A673 (cell line): ENCODE measurements around the gene RBM15. TPM values are rescaled to one million over a fixed set of nuclear protein-coding genes. Genes with fewer than 3 reads are reported as not detected.

ENCODE experiments used
- BruUV-seq: library from RNA; stranded (reverse); fragments of 400-500 nt; replicated peaks from 2 replicates; lab custom pipeline; 2021; lab: Mats Ljungman, UMichigan
- CTCF ChIA-PET: fragments of 300-600 bp; sonication (Branson Sonifier 250); formaldehyde crosslinking; loops from one replicate; lab custom pipeline; 2022; ENCODE audit warnings: antibody characterized with exemption; lab: Charles Lee
- POLR2A ChIA-PET: fragments of 300-600 bp; sonication (Branson Sonifier 250); formaldehyde crosslinking; loops from one replicate; lab custom pipeline; 2022; ENCODE audit warnings: antibody characterized with exemption; ENCODE audit not compliant: low non-redundant PET; lab: Charles Lee
- DNase-seq: peaks from one replicate; pipeline ENCODE4 v3.0.0-alpha.2; 2015; ENCODE audit warnings: low spot score
- H3K27ac ChIP-seq: fragments of 200-600 bp; sonication (generic); 2 replicates; pipeline ENCODE4 v1.5.1; 2016; ENCODE audit warnings: mixed run types, low read depth, mild to moderate bottlenecking, mixed read lengths, antibody characterized with exemption, low read length; ENCODE audit not compliant: poor library complexity, severe bottlenecking
- H3K27me3 ChIP-seq: fragments of 200-600 bp; sonication (generic); replicated peaks from 2 replicates; pipeline ENCODE4 v1.6.1; 2017; ENCODE audit warnings: mixed run types, low read depth, mild to moderate bottlenecking, mixed read lengths, antibody characterized with exemption, low read length; ENCODE audit not compliant: insufficient read depth, poor library complexity
- H3K36me3 ChIP-seq: fragments of 200-600 bp; sonication (generic); 2 replicates; pipeline ENCODE4 v1.6.1; 2016; ENCODE audit warnings: mixed run types, mild to moderate bottlenecking, mixed read lengths, antibody characterized with exemption, low read length; ENCODE audit not compliant: insufficient read depth, poor library complexity, severe bottlenecking
- H3K4me1 ChIP-seq: fragments of 200-600 bp; sonication (generic); 2 replicates; pipeline ENCODE4 v1.6.1; 2017; ENCODE audit warnings: mixed run types, mild to moderate bottlenecking, mixed read lengths, antibody characterized with exemption, low read length; ENCODE audit not compliant: insufficient read depth, poor library complexity, severe bottlenecking
- H3K4me3 ChIP-seq: fragments of 200-600 bp; sonication (generic); 2 replicates; pipeline ENCODE4 v1.5.1; 2016; ENCODE audit warnings: low read depth, mixed run types, mild to moderate bottlenecking, mixed read lengths, low read length; ENCODE audit not compliant: poor library complexity, severe bottlenecking
- H3K9me3 ChIP-seq: fragments of 200-600 bp; sonication (generic); 2 replicates; pipeline ENCODE4 v1.6.1; 2016; ENCODE audit warnings: mixed run types, low read depth, mild to moderate bottlenecking, mixed read lengths, antibody characterized with exemption, low read length; ENCODE audit not compliant: poor library complexity, severe bottlenecking
- EZH2 ChIP-seq: fragments of 200-600 bp; sonication (generic); IDR thresholded peaks from 2 replicates; pipeline ENCODE4 v1.6.1; 2017; ENCODE audit warnings: borderline replicate concordance, low read depth, mild to moderate bottlenecking, mixed read lengths, antibody characterized with exemption, low read length; ENCODE audit not compliant: poor library complexity, severe bottlenecking
- intact Hi-C: fragments of 100-400 bp; cut with micrococcal nuclease; formaldehyde crosslinking; loops from one replicate; pipeline ENCODE4 v1.10.0; 2022; ENCODE audit not compliant: unreplicated experiment
- total RNA-seq: library from RNA; stranded (reverse); gene quantifications from 2 replicates; pipeline ENCODE4 v1.2.3, GENCODE V29; 2021
- TF ChIP-seq, protein P1 (sequence below): fragments of 300-800, 200-600 bp; sonication (generic); conservative IDR thresholded peaks from 2 replicates; pipeline ENCODE4 v1.5.1; 2017; ENCODE audit warnings: low read depth, mild to moderate bottlenecking, antibody characterized with exemption, low read length, moderate library complexity, mixed read lengths

The RBM15 gene
- total RNA-seq, 1 experiment from 2014 or later = 60.3 TPM

DNA sequence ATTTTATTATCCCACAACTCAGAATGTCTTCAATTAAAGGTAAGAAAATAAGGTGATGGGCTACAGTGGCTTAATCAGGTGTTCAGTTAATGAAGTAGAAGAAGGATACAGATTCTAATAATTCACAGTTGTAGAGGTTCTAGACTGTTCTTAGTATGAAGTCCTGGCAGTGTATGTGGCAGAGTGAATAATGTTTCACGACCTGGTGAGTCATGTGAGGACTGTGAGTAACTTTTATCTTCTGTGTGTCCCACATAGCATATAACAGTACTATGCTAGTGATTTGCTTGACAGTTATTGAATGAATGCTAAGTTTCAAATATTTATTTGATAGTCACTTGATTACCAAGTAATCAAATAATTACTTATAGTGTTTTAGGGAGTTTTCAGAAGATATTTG, 31.6 kb downstream of the RBM15 start:
- ChIA-PET CTCF (interaction anchor here (0.5 kb wide), 1 partner anchor 169 kb away, joined by 5 read pairs; no protein-coding TSS in a partner anchor), POLR2A (no interaction called here)
- intact Hi-C loops = no loop called here
- no peak overlapping the region for H3K27ac ChIP-seq
- no peak overlapping the region for H3K4me3 ChIP-seq
- no TSS peak for BruUV-seq
- TF ChIP-seq, protein P1, sequence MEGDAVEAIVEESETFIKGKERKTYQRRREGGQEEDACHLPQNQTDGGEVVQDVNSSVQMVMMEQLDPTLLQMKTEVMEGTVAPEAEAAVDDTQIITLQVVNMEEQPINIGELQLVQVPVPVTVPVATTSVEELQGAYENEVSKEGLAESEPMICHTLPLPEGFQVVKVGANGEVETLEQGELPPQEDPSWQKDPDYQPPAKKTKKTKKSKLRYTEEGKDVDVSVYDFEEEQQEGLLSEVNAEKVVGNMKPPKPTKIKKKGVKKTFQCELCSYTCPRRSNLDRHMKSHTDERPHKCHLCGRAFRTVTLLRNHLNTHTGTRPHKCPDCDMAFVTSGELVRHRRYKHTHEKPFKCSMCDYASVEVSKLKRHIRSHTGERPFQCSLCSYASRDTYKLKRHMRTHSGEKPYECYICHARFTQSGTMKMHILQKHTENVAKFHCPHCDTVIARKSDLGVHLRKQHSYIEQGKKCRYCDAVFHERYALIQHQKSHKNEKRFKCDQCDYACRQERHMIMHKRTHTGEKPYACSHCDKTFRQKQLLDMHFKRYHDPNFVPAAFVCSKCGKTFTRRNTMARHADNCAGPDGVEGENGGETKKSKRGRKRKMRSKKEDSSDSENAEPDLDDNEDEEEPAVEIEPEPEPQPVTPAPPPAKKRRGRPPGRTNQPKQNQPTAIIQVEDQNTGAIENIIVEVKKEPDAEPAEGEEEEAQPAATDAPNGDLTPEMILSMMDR = no peak
- no peak for TF ChIP-seq EZH2
- H3K27me3 ChIP-seq = no peaks in the 10 kb centered on the region
- no peak for DNase-seq
- no peaks in the 10 kb centered on the region for H3K9me3 ChIP-seq
- no peaks in the 10 kb centered on the region for H3K4me1 ChIP-seq
- H3K36me3 ChIP-seq = peaks cover 46% of the 10 kb centered on the region

DNA sequence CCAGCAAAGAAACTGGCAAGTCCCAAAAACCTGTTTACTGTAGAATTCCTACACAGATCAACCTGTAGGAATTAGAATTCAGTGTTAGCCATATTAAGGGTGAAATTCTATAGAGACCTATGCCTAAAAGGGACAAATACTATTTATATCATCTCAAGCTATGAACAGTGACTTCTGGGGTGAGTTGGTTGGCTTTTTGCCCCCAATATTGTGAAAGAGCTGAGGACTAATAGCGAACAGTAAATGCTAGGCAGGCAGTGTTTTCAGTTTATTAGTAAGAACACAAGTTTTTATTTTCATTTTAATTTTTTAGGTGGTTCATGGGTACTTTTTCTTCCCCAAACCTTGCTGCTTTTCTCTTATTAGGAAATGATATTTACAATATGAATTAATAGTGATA, 36.3 kb downstream of the RBM15 start:
- H3K27me3 ChIP-seq = no peaks in the 10 kb centered on the region
- intact Hi-C loops = no loop called here
- BruUV-seq = no TSS peak
- DNase-seq = no peak
- POLR2A ChIA-PET = no interaction called here
- CTCF ChIA-PET = no interaction called here
- H3K4me3 ChIP-seq = no peak overlapping the region
- peaks cover 5% of the 10 kb centered on the region for H3K4me1 ChIP-seq
- H3K27ac ChIP-seq = no peak overlapping the region
- H3K36me3 ChIP-seq = peaks cover 45% of the 10 kb centered on the region
- TF ChIP-seq, protein P1 = no peak
- no peak for TF ChIP-seq EZH2
- H3K9me3 ChIP-seq = no peaks in the 10 kb centered on the region

DNA sequence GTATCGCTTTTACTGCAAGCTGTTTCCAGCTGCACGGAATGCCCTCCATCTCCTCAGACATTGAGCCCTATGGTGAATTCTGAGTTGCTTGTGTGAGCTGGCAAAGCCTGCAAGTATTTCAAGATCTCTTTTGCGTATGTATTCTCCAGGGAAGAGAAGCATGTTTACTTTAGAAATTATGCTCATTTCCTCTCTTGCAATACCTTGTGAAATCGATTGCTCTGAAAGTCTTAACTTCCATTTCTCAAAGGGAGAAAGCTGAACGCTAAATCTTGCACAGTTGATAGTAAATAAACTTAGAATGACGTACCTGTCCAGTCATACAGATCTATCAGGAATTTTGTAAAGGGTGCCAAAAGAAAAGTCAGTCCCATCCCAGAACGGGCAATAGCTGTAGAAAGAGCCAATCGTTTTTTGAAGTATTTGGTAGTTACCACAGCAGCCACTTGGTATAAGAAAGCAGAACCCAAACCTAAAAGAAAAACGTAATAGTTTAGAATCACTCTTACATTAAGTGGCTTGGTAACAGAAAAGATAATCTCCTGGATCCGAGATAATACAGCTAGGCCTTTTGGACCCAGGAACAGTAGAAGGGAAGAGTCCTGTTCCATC, 41.6 kb downstream of the RBM15 start:
- POLR2A ChIA-PET = interaction anchor here (0.7 kb wide), 1 partner anchor 473 kb away, joined by 3 read pairs; no protein-coding TSS in a partner anchor

More for the DNA sequence above, 41.6 kb downstream of the RBM15 start:
- intact Hi-C loops = no loop called here
- CTCF ChIA-PET = no interaction called here
- TF ChIP-seq EZH2 = no peak
- TF ChIP-seq, protein P1 = no peak
- BruUV-seq = no TSS peak
- Histone ChIP-seq H3K9me3 (no peaks in the 10 kb centered on the region), H3K36me3 (peaks cover 9% of the 10 kb centered on the region), H3K27me3 (no peaks in the 10 kb centered on the region), H3K4me1 (peaks cover 9% of the 10 kb centered on the region), H3K27ac (no peak overlapping the region), H3K4me3 (no peak overlapping the region)
- DNase-seq = peak; percentile 29
